ENCODE results near the gene CPSF7.

The CPSF7 gene

GRCh38 chr11:61380884-61381283 is 48.9 kb downstream of the CPSF7 start:
- no peak for DNase-seq

GRCh38 chr11:61378713-61379313 is 51.0 kb downstream of the CPSF7 start:
- no peak for DNase-seq

GRCh38 chr11:61377461-61378160 is 52.2 kb downstream of the CPSF7 start:
- DNase-seq, result no peak

- DNase-seq, result no peak
Measured at GRCh38 chr11:61375761-61376108, 54.0 kb downstream of the CPSF7 start.

GRCh38 chr11:61372659-61373420 is 56.9 kb downstream of the CPSF7 start:
- no peak for DNase-seq

GRCh38 chr11:61370349-61371005 is 59.3 kb downstream of the CPSF7 start:
- DNase-seq, result no peak

DNA sequence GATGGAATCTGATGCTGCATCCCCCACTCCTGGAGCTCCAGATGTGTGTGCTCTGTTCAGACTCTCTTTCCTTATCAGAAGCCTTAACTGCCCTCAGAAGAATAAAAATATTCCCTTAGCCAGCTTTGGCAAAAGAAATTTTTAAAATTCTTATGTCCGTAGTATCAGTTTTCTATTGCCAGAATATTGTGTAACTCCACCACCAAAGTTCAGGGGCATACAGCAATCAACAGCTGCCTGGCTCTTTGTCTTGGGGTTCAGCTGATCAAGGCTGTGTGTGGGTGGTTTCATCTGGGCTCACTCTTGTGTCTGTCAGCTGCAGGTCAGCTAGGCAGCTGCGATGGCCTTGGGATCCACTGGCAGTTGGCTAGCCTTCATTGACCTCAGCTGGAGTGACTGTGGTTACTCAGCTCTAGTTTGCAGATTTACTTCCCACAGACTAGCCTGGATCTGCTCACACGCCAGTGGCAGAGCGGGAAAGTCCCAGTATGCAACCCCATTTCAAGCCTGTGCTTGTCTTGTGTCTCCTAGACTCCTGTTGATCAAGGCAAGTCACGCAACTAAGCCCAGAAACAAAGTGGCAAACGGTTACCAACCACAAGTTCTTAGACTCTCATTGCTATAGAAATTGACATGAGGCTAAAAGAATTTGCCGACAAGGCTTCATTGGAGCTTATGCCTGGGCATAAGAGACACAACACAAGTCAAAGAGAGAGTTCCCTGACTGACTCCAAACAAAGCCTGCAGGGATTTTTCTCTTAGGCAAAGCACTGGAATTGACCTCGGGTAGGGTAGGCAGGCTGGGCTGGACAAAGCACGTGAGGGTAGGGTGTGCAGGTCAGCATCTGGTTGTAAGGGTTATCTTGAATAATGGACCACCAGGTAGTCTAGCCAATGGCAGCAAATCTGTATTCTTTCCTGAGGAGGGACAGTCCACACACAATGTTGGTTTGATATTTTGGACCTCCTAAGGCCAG is 60.1 kb downstream of the CPSF7 start:
- no peak for DNase-seq

DNA sequence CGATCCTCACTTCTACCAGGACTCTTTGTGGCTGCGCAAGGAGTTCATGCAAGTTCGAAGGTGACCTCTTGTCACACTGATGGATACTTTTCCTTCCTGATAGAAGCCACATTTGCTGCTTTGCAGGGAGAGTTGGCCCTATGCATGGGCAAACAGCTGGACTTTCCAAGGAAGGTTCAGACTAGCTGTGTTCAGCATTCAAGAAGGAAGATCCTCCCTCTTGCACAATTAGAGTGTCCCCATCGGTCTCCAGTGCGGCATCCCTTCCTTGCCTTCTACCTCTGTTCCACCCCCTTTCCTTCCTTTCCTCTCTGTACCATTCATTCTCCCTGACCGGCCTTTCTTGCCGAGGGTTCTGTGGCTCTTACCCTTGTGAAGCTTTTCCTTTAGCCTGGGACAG is 61.1 kb downstream of the CPSF7 start:
- no peak for DNase-seq

DNA sequence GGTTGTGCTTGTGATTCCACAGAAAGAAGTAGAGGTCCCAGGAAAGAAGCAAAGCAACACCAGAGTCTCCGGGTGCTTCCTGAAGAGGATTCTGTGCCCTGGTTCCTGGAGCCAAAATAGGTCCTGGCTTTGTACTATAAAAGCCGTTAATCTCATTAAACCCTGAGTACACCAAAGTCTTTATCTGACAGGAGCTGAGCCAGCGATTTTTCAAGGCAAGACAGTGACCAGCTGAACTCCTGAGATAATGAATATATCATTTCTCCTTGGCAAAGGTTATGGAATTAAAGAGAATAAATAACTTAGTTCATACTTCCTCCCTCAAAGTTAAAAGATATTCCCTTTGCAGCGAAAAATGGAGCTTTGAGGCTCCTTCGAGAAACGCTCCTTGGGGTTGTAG is 62.4 kb downstream of the CPSF7 start:
- no peak for DNase-seq

- DNase-seq, result no peak
Measured at GRCh38 chr11:61364012-61364675, 65.6 kb downstream of the CPSF7 start.

- no peak for DNase-seq
Measured at GRCh38 chr11:61362542-61362875, 67.3 kb downstream of the CPSF7 start.

DNA sequence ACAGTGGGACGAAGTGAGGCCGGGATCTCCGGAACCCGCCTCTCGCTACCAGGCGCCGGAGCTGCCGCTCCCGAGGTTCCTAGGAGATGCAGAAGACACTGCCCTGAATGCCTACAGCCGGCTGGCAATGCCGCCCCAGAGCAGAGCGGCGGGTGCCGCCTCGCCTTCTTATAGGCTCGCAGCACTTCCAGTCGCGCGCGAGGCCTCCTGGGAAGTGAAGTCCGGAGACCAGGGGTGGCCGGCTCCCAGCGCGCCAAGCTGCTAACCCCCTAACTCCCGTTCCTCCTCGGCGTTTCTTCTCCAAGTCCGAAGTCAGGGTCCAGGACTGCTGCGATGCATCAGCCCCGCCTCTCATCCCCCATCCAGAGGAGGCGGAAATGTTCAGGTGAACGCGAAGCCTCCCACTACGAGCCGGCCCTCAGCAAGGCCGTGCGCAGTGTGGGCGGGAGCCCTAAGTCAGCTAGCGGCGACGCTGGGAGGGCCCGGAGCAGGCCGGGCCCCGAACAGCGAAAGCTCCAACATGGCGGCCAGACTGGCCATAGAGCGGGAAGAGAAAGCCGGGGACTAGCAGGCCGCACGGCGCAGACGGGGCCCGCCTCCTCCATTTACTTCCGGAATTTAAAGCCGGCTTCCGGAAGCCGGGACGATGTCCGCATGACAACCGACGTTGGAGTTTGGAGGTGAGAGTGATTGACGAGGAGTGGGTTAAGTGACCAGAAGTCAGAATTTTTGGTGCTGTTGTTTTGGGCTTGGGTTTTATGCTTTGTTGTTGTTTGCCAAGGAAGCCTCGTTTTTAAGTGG is 67.8 kb downstream of the CPSF7 start, which contains the start of the genes CYB561A3 and TMEM138:
Gene CYB561A3, minus strand, starts transcription at position 142 of the 801 bp plus-strand sequence. CDS start 5,169 bp downstream, outside the sequence.
Gene TMEM138, plus strand, starts transcription at position 634 of the 801 bp plus-strand sequence. CDS start 2,017 bp downstream, outside the sequence.
- DNase-seq, result peak; percentile 78

GRCh38 chr11:61361237-61361740 is 68.5 kb downstream of the CPSF7 start:
- DNase-seq, result no peak

DNA sequence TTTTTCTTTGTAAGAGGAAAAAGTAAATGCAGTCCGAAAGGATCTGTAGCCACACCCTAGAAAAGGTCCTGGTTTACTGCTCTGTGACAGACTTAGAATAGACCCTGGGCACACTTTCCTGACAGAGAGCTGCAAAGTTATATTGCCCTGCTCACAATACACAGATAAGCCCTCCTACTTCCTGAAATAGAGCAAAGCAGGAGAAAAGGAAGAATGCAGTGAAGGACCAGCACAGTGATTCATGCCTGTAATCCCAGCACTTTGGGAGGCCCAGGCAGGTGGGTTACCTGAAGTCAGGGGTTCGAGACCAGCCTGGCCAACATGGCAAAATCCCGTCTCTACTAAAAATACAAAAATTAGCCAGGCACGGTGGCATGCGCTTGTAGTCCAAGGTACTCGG is 70.3 kb downstream of the CPSF7 start:
- DNase-seq, result no peak

DNA sequence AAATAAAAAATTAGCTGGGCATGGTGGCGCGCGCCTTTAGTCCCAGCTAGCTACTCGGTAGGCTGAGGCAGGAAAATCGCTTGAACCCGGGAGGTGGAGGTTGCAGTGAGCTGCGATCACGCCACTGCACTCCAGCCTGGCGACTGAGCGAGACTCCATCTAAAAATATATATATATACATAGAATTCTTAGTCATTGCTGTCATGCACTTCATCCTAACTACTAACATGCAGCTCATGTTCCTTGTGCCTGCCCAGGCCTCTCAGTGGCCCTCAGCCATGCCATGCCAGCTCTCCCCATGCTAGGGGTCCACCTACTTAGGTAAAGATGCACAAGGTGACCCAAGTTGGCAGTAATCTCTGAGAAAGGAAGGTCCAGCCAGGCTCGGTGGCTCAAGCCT is 71.2 kb downstream of the CPSF7 start:
- DNase-seq, result no peak

GRCh38 chr11:61357894-61358239 is 71.9 kb downstream of the CPSF7 start:
- DNase-seq, result no peak

DNA sequence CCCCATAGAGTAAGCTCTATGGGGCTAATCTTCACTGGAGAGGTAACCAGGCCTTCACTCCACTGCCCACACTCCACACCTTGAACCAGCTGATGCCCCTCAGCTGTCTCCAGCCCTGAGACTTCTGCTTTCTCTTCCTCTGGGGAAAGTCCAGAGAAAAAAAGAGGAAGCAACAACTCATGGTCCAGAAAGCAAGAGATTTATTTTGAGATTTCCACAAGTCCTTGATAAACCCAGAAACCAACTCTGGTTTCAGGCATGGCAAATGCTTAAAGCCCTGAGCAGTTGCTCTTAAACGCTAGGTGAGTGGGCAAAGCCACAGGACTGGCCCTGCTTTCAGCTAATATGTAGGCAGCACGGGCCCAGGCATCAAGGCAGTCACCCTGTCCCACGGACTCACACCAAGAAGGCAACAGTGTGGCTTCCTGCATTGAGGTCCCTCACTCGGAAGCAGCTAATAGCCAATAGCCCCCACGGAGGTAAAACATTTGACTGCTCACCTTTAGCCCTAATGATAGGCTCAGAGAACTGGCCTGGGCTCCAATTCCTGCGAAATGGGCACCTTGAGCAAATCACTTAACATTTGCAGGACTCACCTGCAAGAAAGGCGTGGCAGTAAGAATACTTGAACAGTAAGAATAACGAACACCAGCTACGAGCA is 72.4 kb downstream of the CPSF7 start:
- no peak for DNase-seq

- no peak for DNase-seq
Measured at GRCh38 chr11:61356706-61357105, 73.1 kb downstream of the CPSF7 start.

DNA sequence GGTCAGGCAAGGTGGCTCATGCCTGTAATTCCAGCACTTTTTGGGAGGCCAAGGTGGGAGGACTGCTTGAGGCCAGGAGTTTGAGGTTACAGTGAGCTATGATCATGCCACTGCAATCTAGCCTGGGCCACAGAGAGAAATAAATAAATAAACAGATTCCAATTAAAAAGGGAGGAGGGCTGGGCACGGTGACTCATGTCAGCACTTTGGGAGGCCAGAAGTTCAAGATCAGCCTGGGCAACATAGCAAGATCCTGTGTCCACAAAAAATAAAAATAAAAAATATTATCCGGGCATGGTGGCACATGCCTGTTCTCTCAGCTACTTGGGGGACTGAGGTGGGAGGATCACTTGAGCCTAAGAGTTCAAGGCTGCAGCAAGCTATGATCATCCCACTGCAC is 75.6 kb downstream of the CPSF7 start:
- no peak for DNase-seq

Data from activated CD4-positive, alpha-beta T cell treated with anti-CD3 and anti-CD28 coated beads for 1 hour (primary cell).